A673 (cell line): ENCODE measurements around the gene CDKAL1. TPM values are rescaled to one million over a fixed set of nuclear protein-coding genes. Genes with fewer than 3 reads are reported as not detected.

Source experiments
- BruUV-seq: library from RNA; stranded (reverse); fragments of 400-500 nt; replicated peaks from 2 replicates; lab custom pipeline; 2021; lab: Mats Ljungman, UMichigan
- CTCF ChIA-PET: fragments of 300-600 bp; sonication (Branson Sonifier 250); formaldehyde crosslinking; loops from one replicate; lab custom pipeline; 2022; ENCODE audit warnings: antibody characterized with exemption; lab: Charles Lee
- POLR2A ChIA-PET: fragments of 300-600 bp; sonication (Branson Sonifier 250); formaldehyde crosslinking; loops from one replicate; lab custom pipeline; 2022; ENCODE audit warnings: antibody characterized with exemption; ENCODE audit not compliant: low non-redundant PET; lab: Charles Lee
- DNase-seq: peaks from one replicate; pipeline ENCODE4 v3.0.0-alpha.2; 2015; ENCODE audit warnings: low spot score
- H3K27ac ChIP-seq: fragments of 200-600 bp; sonication (generic); 2 replicates; pipeline ENCODE4 v1.5.1; 2016; ENCODE audit warnings: mixed run types, low read depth, mild to moderate bottlenecking, mixed read lengths, antibody characterized with exemption, low read length; ENCODE audit not compliant: poor library complexity, severe bottlenecking
- H3K27me3 ChIP-seq: fragments of 200-600 bp; sonication (generic); replicated peaks from 2 replicates; pipeline ENCODE4 v1.6.1; 2017; ENCODE audit warnings: mixed run types, low read depth, mild to moderate bottlenecking, mixed read lengths, antibody characterized with exemption, low read length; ENCODE audit not compliant: insufficient read depth, poor library complexity
- H3K36me3 ChIP-seq: fragments of 200-600 bp; sonication (generic); 2 replicates; pipeline ENCODE4 v1.6.1; 2016; ENCODE audit warnings: mixed run types, mild to moderate bottlenecking, mixed read lengths, antibody characterized with exemption, low read length; ENCODE audit not compliant: insufficient read depth, poor library complexity, severe bottlenecking
- H3K4me1 ChIP-seq: fragments of 200-600 bp; sonication (generic); 2 replicates; pipeline ENCODE4 v1.6.1; 2017; ENCODE audit warnings: mixed run types, mild to moderate bottlenecking, mixed read lengths, antibody characterized with exemption, low read length; ENCODE audit not compliant: insufficient read depth, poor library complexity, severe bottlenecking
- H3K4me3 ChIP-seq: fragments of 200-600 bp; sonication (generic); 2 replicates; pipeline ENCODE4 v1.5.1; 2016; ENCODE audit warnings: low read depth, mixed run types, mild to moderate bottlenecking, mixed read lengths, low read length; ENCODE audit not compliant: poor library complexity, severe bottlenecking
- H3K9me3 ChIP-seq: fragments of 200-600 bp; sonication (generic); 2 replicates; pipeline ENCODE4 v1.6.1; 2016; ENCODE audit warnings: mixed run types, low read depth, mild to moderate bottlenecking, mixed read lengths, antibody characterized with exemption, low read length; ENCODE audit not compliant: poor library complexity, severe bottlenecking
- EZH2 ChIP-seq: fragments of 200-600 bp; sonication (generic); IDR thresholded peaks from 2 replicates; pipeline ENCODE4 v1.6.1; 2017; ENCODE audit warnings: borderline replicate concordance, low read depth, mild to moderate bottlenecking, mixed read lengths, antibody characterized with exemption, low read length; ENCODE audit not compliant: poor library complexity, severe bottlenecking
- intact Hi-C: fragments of 100-400 bp; cut with micrococcal nuclease; formaldehyde crosslinking; loops from one replicate; pipeline ENCODE4 v1.10.0; 2022; ENCODE audit not compliant: unreplicated experiment
- total RNA-seq: library from RNA; stranded (reverse); gene quantifications from 2 replicates; pipeline ENCODE4 v1.2.3, GENCODE V29; 2021
- TF ChIP-seq, protein P1 (sequence below): fragments of 300-800, 200-600 bp; sonication (generic); conservative IDR thresholded peaks from 2 replicates; pipeline ENCODE4 v1.5.1; 2017; ENCODE audit warnings: low read depth, mild to moderate bottlenecking, antibody characterized with exemption, low read length, moderate library complexity, mixed read lengths

CDKAL1 gene
- total RNA-seq, 1 experiment from 2014 or later = 35.5 TPM

DNA sequence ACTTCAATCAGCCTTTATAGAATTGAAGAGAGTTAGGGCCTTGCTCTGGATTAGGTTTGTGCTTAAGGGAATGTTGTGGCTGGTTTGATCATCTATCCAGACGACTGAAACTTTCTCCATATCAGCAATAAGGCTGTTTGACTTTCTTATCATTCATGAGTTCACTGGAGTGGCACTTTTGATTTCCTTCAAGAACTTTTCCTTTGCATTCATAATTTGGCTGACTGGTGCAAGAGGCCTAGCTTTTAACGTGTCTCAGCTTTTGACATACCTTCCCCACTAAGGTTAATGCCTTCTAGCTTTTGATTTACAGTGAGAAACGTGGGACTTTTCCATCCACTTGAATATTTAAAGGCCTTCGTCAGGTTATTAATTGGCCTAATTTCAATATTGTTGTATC lies 461.8 kb downstream of the CDKAL1 start:
- no peak for DNase-seq
- BruUV-seq = no TSS peak
- CTCF ChIA-PET = no interaction called here

DNA sequence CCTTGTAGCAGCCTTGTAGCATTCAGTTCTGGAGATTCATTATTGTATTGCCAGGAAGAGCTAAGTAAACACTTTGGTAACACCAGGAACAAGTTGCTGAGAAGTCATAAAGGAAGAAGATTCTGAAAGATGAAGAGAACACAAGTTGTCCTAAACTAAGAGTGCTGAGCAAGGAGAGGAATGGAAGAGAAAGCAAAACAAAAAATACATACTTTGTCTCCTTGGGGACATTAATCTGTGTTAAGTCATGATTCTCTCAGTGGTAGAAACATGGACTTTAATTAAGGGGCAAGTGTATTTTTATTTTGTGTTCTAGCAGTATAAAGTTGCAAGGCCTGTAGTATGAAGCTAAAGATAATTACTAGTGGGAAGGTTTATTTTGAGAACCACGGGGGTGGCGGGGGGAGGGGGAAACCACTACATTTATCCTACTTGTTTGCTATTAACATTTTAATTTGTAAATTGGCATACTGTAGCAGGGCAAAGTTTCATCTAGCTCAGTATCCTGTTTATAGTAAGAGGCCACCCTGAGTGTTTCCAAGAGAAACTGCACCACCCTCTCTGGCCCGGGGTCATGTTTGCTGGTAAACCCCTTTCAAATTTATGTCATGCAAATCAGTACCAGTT lies 463.0 kb downstream of the CDKAL1 start:
- no TSS peak for BruUV-seq
- no peak overlapping the region for H3K27ac ChIP-seq
- no peaks in the 10 kb centered on the region for H3K4me1 ChIP-seq
- H3K9me3 ChIP-seq = no peaks in the 10 kb centered on the region
- TF ChIP-seq EZH2 = no peak
- TF ChIP-seq, protein P1, sequence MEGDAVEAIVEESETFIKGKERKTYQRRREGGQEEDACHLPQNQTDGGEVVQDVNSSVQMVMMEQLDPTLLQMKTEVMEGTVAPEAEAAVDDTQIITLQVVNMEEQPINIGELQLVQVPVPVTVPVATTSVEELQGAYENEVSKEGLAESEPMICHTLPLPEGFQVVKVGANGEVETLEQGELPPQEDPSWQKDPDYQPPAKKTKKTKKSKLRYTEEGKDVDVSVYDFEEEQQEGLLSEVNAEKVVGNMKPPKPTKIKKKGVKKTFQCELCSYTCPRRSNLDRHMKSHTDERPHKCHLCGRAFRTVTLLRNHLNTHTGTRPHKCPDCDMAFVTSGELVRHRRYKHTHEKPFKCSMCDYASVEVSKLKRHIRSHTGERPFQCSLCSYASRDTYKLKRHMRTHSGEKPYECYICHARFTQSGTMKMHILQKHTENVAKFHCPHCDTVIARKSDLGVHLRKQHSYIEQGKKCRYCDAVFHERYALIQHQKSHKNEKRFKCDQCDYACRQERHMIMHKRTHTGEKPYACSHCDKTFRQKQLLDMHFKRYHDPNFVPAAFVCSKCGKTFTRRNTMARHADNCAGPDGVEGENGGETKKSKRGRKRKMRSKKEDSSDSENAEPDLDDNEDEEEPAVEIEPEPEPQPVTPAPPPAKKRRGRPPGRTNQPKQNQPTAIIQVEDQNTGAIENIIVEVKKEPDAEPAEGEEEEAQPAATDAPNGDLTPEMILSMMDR = no peak
- H3K36me3 ChIP-seq = no peaks in the 10 kb centered on the region
- ChIA-PET POLR2A (interaction anchor here (0.7 kb wide), 1 partner anchor 433 kb away, joined by 8 read pairs; no protein-coding TSS in a partner anchor), CTCF (no interaction called here)
- intact Hi-C loops = no loop called here
- no peaks in the 10 kb centered on the region for H3K27me3 ChIP-seq
- no peak overlapping the region for H3K4me3 ChIP-seq
- DNase-seq = no peak

More for the DNA sequence above, 461.8 kb downstream of the CDKAL1 start:
- TF ChIP-seq, protein P1 = no peak
- TF ChIP-seq EZH2 = no peak
- no peaks in the 10 kb centered on the region for H3K9me3 ChIP-seq
- intact Hi-C loops = no loop called here
- H3K4me1 ChIP-seq = no peaks in the 10 kb centered on the region
- H3K27me3 ChIP-seq = no peaks in the 10 kb centered on the region
- H3K4me3 ChIP-seq = no peak overlapping the region
- no peak overlapping the region for H3K27ac ChIP-seq
- H3K36me3 ChIP-seq = no peaks in the 10 kb centered on the region
- POLR2A ChIA-PET = no interaction called here

DNA sequence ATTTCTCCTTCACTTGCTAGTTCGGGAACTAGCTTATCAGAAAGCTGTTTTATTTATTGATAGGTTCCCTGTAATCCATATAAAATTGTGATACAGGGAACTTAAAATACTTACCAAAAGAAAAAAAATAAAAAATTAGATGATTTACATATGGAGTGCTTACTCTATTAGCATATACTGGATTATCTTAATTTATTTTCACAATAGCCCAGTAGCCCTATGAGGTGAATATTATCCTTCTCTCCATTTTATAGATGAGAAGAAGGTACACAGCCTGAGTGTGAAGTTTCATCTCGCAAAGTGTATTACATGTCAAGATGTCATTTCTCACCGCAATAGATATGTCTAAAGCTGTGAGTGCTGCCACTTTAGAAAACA lies 463.5 kb downstream of the CDKAL1 start:
- POLR2A ChIA-PET = no interaction called here

More for the DNA sequence above, 463.5 kb downstream of the CDKAL1 start:
- BruUV-seq = no TSS peak
- CTCF ChIA-PET = no interaction called here
- H3K4me3 ChIP-seq = no peak overlapping the region
- H3K4me1 ChIP-seq = no peaks in the 10 kb centered on the region
- no peak for DNase-seq
- H3K27ac ChIP-seq = no peak overlapping the region
- no peaks in the 10 kb centered on the region for H3K36me3 ChIP-seq
- H3K27me3 ChIP-seq = no peaks in the 10 kb centered on the region
- intact Hi-C loops = no loop called here
- H3K9me3 ChIP-seq = no peaks in the 10 kb centered on the region
- TF ChIP-seq, protein P1 = no peak
- no peak for TF ChIP-seq EZH2
